ENCODE results near the gene DLGAP1. TPM values are rescaled to one million over a fixed set of nuclear protein-coding genes. Genes with fewer than 3 reads are reported as not detected.

DLGAP1 gene
- total and polyA plus RNA-seq, 2 experiments from 2014 or later, result 17.0 to 48.5 TPM

DNA sequence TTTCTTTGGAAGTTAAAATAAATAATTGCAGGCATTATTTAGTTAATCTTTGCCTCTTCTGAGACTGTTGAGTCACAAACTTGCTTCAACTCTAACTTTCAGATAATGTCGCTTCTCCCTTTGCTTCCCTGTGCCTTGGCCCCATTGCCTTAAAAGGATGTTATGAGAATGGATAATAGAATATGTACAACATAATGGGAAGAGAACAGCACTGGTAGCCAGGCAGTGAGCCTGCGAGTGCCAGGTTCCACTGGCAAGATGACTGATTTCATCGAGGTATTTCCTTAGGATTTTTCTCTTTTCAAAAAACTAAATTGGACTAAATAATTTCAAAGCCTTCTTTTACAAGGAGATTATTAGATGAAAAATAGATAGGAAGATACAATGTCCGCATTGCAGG, 584.2 kb downstream of the DLGAP1 start:
- Histone ChIP-seq H3K4me3 (no peak overlapping the region), H3K9me2 (ENCODE audit: insufficient read depth) (no peaks in the 10 kb centered on the region), H3K4me1 (ENCODE audit: insufficient read depth) (peaks cover 13% of the 10 kb centered on the region; the same call in 1 of the 2 replicates), H3F3A (replicated peaks; ENCODE audit: low read depth) (no peaks in the 10 kb centered on the region), H3K27ac (ENCODE audit: low read depth) (no peak overlapping the region), H3K27me3 (ENCODE audit: insufficient read depth) (no peaks in the 10 kb centered on the region), H3K4me2 (no peak overlapping the region), H3K36me3 (ENCODE audit: insufficient read depth) (no peaks in the 10 kb centered on the region), H4K20me1 (replicated peaks; ENCODE audit: insufficient read depth) (no peaks in the 10 kb centered on the region), H3K79me2 (replicated peaks; ENCODE audit: insufficient read depth) (no peaks in the 10 kb centered on the region), H2AFZ (no peak overlapping the region)
- no peaks in the 10 kb centered on the region for H3K36me3 Mint-ChIP-seq (ENCODE audit: low read depth)
- TF ChIP-seq STAT1 (IDR thresholded peaks at IDR 0.05; ENCODE audit: unreplicated experiment) (no peak), JUNB (IDR thresholded peaks at IDR 0.05; ENCODE audit: unreplicated experiment) (no peak), ZNF114 (CRISPR knock-in tag; IDR thresholded peaks at IDR 0.05) (no peak), POLR2AphosphoS5 (IDR thresholded peaks at IDR 0.05; ENCODE audit: low read depth) (no peak), NANOG (IDR thresholded peaks at IDR 0.05; ENCODE audit: borderline replicate concordance) (no peak), ZNF331 (CRISPR knock-in tag; IDR thresholded peaks at IDR 0.05; ENCODE audit: low read depth) (no peak), EZH2 (IDR thresholded peaks at IDR 0.05; ENCODE audit: low read depth, unreplicated experiment) (no peak), CTCF (conservative IDR thresholded peaks at IDR 0.05; ENCODE audit: low read depth in 2 of 2) (no peak), EZH2phosphoT487 (IDR thresholded peaks at IDR 0.05; ENCODE audit: unreplicated experiment) (no peak), CREB1 (CRISPR knock-in tag; IDR thresholded peaks at IDR 0.05; ENCODE audit: low read depth) (no peak)
- TF ChIP-seq, protein P1, sequence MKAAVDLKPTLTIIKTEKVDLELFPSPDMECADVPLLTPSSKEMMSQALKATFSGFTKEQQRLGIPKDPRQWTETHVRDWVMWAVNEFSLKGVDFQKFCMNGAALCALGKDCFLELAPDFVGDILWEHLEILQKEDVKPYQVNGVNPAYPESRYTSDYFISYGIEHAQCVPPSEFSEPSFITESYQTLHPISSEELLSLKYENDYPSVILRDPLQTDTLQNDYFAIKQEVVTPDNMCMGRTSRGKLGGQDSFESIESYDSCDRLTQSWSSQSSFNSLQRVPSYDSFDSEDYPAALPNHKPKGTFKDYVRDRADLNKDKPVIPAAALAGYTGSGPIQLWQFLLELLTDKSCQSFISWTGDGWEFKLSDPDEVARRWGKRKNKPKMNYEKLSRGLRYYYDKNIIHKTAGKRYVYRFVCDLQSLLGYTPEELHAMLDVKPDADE (IDR thresholded peaks at IDR 0.05), result no peak
- TF ChIP-seq, protein P2, sequence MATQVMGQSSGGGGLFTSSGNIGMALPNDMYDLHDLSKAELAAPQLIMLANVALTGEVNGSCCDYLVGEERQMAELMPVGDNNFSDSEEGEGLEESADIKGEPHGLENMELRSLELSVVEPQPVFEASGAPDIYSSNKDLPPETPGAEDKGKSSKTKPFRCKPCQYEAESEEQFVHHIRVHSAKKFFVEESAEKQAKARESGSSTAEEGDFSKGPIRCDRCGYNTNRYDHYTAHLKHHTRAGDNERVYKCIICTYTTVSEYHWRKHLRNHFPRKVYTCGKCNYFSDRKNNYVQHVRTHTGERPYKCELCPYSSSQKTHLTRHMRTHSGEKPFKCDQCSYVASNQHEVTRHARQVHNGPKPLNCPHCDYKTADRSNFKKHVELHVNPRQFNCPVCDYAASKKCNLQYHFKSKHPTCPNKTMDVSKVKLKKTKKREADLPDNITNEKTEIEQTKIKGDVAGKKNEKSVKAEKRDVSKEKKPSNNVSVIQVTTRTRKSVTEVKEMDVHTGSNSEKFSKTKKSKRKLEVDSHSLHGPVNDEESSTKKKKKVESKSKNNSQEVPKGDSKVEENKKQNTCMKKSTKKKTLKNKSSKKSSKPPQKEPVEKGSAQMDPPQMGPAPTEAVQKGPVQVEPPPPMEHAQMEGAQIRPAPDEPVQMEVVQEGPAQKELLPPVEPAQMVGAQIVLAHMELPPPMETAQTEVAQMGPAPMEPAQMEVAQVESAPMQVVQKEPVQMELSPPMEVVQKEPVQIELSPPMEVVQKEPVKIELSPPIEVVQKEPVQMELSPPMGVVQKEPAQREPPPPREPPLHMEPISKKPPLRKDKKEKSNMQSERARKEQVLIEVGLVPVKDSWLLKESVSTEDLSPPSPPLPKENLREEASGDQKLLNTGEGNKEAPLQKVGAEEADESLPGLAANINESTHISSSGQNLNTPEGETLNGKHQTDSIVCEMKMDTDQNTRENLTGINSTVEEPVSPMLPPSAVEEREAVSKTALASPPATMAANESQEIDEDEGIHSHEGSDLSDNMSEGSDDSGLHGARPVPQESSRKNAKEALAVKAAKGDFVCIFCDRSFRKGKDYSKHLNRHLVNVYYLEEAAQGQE (IDR thresholded peaks at IDR 0.05; ENCODE audit: unreplicated experiment), result no peak
- TF ChIP-seq, protein P3, sequence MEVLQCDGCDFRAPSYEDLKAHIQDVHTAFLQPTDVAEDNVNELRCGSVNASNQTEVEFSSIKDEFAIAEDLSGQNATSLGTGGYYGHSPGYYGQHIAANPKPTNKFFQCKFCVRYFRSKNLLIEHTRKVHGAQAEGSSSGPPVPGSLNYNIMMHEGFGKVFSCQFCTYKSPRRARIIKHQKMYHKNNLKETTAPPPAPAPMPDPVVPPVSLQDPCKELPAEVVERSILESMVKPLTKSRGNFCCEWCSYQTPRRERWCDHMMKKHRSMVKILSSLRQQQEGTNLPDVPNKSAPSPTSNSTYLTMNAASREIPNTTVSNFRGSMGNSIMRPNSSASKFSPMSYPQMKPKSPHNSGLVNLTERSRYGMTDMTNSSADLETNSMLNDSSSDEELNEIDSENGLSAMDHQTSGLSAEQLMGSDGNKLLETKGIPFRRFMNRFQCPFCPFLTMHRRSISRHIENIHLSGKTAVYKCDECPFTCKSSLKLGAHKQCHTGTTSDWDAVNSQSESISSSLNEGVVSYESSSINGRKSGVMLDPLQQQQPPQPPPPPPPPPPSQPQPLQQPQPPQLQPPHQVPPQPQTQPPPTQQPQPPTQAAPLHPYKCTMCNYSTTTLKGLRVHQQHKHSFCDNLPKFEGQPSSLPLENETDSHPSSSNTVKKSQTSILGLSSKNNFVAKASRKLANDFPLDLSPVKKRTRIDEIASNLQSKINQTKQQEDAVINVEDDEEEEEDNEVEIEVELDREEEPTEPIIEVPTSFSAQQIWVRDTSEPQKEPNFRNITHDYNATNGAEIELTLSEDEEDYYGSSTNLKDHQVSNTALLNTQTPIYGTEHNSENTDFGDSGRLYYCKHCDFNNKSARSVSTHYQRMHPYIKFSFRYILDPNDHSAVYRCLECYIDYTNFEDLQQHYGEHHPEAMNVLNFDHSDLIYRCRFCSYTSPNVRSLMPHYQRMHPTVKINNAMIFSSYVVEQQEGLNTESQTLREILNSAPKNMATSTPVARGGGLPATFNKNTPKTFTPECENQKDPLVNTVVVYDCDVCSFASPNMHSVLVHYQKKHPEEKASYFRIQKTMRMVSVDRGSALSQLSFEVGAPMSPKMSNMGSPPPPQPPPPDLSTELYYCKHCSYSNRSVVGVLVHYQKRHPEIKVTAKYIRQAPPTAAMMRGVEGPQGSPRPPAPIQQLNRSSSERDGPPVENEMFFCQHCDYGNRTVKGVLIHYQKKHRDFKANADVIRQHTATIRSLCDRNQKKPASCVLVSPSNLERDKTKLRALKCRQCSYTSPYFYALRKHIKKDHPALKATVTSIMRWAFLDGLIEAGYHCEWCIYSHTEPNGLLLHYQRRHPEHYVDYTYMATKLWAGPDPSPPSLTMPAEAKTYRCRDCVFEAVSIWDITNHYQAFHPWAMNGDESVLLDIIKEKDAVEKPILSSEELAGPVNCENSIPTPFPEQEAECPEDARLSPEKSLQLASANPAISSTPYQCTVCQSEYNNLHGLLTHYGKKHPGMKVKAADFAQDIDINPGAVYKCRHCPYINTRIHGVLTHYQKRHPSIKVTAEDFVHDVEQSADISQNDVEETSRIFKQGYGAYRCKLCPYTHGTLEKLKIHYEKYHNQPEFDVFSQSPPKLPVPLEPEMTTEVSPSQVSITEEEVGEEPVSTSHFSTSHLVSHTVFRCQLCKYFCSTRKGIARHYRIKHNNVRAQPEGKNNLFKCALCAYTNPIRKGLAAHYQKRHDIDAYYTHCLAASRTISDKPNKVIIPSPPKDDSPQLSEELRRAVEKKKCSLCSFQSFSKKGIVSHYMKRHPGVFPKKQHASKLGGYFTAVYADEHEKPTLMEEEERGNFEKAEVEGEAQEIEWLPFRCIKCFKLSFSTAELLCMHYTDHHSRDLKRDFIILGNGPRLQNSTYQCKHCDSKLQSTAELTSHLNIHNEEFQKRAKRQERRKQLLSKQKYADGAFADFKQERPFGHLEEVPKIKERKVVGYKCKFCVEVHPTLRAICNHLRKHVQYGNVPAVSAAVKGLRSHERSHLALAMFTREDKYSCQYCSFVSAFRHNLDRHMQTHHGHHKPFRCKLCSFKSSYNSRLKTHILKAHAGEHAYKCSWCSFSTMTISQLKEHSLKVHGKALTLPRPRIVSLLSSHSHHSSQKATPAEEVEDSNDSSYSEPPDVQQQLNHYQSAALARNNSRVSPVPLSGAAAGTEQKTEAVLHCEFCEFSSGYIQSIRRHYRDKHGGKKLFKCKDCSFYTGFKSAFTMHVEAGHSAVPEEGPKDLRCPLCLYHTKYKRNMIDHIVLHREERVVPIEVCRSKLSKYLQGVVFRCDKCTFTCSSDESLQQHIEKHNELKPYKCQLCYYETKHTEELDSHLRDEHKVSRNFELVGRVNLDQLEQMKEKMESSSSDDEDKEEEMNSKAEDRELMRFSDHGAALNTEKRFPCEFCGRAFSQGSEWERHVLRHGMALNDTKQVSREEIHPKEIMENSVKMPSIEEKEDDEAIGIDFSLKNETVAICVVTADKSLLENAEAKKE (CRISPR knock-in tag; IDR thresholded peaks at IDR 0.05), result no peak
- no peaks in the 10 kb centered on the region for H3K27me3 Mint-ChIP-seq (ENCODE audit: insufficient read depth, low read depth, poor library complexity)
- H3K27ac Mint-ChIP-seq, result no peak overlapping the region; the same call in 1 of the 2 replicates
- no peak overlapping the region for H3K4me3 Mint-ChIP-seq
- peaks cover 39% of the 10 kb centered on the region for H3K4me1 Mint-ChIP-seq
- H3K9me3 Mint-ChIP-seq, result no peaks in the 10 kb centered on the region
- ATAC-seq, result no peak
- DNase-seq (ENCODE audit: low spot score), result no peak

Data from GM23338 (cell line).